ENCODE data around the gene EYA2. TPM values are rescaled to one million over a fixed set of nuclear protein-coding genes. Genes with fewer than 3 reads are reported as not detected.

EYA2 gene
- total RNA-seq, 1 donor from 2014 or later = 8.1 TPM

GRCh38 chr20:47142774-47143170 lies 248.1 kb downstream of the EYA2 start:
- H3K4me1 ChIP-seq = no peaks in the 10 kb centered on the region
- H3K36me3 ChIP-seq = no peaks in the 10 kb centered on the region
- intact Hi-C loops (cut with DNase I) = no loop called here
- no peaks in the 10 kb centered on the region for H3K27me3 ChIP-seq
- H3K9me3 ChIP-seq = no peaks in the 10 kb centered on the region
- DNase-seq (ENCODE audit: extremely low spot score in 2 of 2) = no peak
- no peak overlapping the region for H3K4me3 ChIP-seq
- H3K27ac ChIP-seq = no peak overlapping the region
- no peak for TF ChIP-seq POLR2AphosphoS5 (IDR thresholded peaks at IDR 0.05; ENCODE audit: insufficient read depth in 1 of 2, low read depth in 1 of 2)
- TF ChIP-seq POLR2A (IDR thresholded peaks at IDR 0.05) = no peak
- no peak for TF ChIP-seq CTCF (IDR thresholded peaks at IDR 0.05)

- Histone ChIP-seq H3K36me3 (no peaks in the 10 kb centered on the region), H3K27ac (no peak overlapping the region)
- TF ChIP-seq POLR2AphosphoS5 (IDR thresholded peaks at IDR 0.05; ENCODE audit: insufficient read depth in 1 of 2, low read depth in 1 of 2) (no peak), CTCF (IDR thresholded peaks at IDR 0.05) (no peak), POLR2A (IDR thresholded peaks at IDR 0.05) (no peak)
These were observed 249.0 kb downstream of the EYA2 start for GRCh38 chr20:47143657-47144056.

GRCh38 chr20:47144463-47144862 lies 249.8 kb downstream of the EYA2 start:
- Histone ChIP-seq H3K36me3 (no peaks in the 10 kb centered on the region), H3K4me1 (no peaks in the 10 kb centered on the region), H3K27me3 (no peaks in the 10 kb centered on the region), H3K4me3 (no peak overlapping the region), H3K9me3 (no peaks in the 10 kb centered on the region), H3K27ac (no peak overlapping the region)
- TF ChIP-seq CTCF (IDR thresholded peaks at IDR 0.05) = no peak
- TF ChIP-seq POLR2AphosphoS5 (IDR thresholded peaks at IDR 0.05; ENCODE audit: insufficient read depth in 1 of 2, low read depth in 1 of 2) = no peak
- TF ChIP-seq POLR2A (IDR thresholded peaks at IDR 0.05) = no peak
- no peak for DNase-seq (ENCODE audit: extremely low spot score in 2 of 2)
- intact Hi-C loops (cut with DNase I) = no loop called here

More at GRCh38 chr20:47143657-47144056, 249.0 kb downstream of the EYA2 start:
- intact Hi-C loops (cut with DNase I) = no loop called here
- no peaks in the 10 kb centered on the region for H3K27me3 ChIP-seq
- H3K4me1 ChIP-seq = no peaks in the 10 kb centered on the region
- no peaks in the 10 kb centered on the region for H3K9me3 ChIP-seq
- no peak for DNase-seq (ENCODE audit: extremely low spot score in 2 of 2)
- H3K4me3 ChIP-seq = no peak overlapping the region

GRCh38 chr20:47146686-47147085 lies 252.0 kb downstream of the EYA2 start:
- Histone ChIP-seq H3K4me3 (no peak overlapping the region), H3K27ac (no peak overlapping the region), H3K4me1 (no peaks in the 10 kb centered on the region), H3K9me3 (no peaks in the 10 kb centered on the region), H3K27me3 (no peaks in the 10 kb centered on the region), H3K36me3 (no peaks in the 10 kb centered on the region)
- no peak for DNase-seq (ENCODE audit: extremely low spot score in 2 of 2)
- intact Hi-C loops (cut with DNase I) = no loop called here
- no peak for TF ChIP-seq CTCF (IDR thresholded peaks at IDR 0.05)
- no peak for TF ChIP-seq POLR2AphosphoS5 (IDR thresholded peaks at IDR 0.05; ENCODE audit: insufficient read depth in 1 of 2, low read depth in 1 of 2)
- TF ChIP-seq POLR2A (IDR thresholded peaks at IDR 0.05) = no peak

GRCh38 chr20:47148059-47148458 lies 253.4 kb downstream of the EYA2 start:
- H3K36me3 ChIP-seq = no peaks in the 10 kb centered on the region
- DNase-seq (ENCODE audit: extremely low spot score in 2 of 2) = no peak
- no peak overlapping the region for H3K4me3 ChIP-seq
- intact Hi-C loops (cut with DNase I) = no loop called here
- no peaks in the 10 kb centered on the region for H3K9me3 ChIP-seq
- no peak for TF ChIP-seq CTCF (IDR thresholded peaks at IDR 0.05)
- no peak for TF ChIP-seq POLR2A (IDR thresholded peaks at IDR 0.05)
- TF ChIP-seq POLR2AphosphoS5 (IDR thresholded peaks at IDR 0.05; ENCODE audit: insufficient read depth in 1 of 2, low read depth in 1 of 2) = no peak
- no peak overlapping the region for H3K27ac ChIP-seq
- H3K4me1 ChIP-seq = no peaks in the 10 kb centered on the region
- H3K27me3 ChIP-seq = no peaks in the 10 kb centered on the region
